OCI-LY3 (cell line): Measurements from ENCODE around the gene PLD3.

Experiments
- CTCF ChIP-seq: fragments of 200-600, 300-600 bp; sonication (generic); IDR thresholded peaks from 2 replicates; pipeline ENCODE4 v1.5.1; 2014; ENCODE audit warnings: antibody characterized with exemption, low read length, low read depth
- EZH2phosphoT487 ChIP-seq: fragments of 200-600 bp; shearing (Covaris generic); IDR thresholded peaks from 2 replicates; pipeline ENCODE4 v1.6.1; 2018; ENCODE audit warnings: antibody characterized with exemption, mixed run types, low read depth

DNA sequence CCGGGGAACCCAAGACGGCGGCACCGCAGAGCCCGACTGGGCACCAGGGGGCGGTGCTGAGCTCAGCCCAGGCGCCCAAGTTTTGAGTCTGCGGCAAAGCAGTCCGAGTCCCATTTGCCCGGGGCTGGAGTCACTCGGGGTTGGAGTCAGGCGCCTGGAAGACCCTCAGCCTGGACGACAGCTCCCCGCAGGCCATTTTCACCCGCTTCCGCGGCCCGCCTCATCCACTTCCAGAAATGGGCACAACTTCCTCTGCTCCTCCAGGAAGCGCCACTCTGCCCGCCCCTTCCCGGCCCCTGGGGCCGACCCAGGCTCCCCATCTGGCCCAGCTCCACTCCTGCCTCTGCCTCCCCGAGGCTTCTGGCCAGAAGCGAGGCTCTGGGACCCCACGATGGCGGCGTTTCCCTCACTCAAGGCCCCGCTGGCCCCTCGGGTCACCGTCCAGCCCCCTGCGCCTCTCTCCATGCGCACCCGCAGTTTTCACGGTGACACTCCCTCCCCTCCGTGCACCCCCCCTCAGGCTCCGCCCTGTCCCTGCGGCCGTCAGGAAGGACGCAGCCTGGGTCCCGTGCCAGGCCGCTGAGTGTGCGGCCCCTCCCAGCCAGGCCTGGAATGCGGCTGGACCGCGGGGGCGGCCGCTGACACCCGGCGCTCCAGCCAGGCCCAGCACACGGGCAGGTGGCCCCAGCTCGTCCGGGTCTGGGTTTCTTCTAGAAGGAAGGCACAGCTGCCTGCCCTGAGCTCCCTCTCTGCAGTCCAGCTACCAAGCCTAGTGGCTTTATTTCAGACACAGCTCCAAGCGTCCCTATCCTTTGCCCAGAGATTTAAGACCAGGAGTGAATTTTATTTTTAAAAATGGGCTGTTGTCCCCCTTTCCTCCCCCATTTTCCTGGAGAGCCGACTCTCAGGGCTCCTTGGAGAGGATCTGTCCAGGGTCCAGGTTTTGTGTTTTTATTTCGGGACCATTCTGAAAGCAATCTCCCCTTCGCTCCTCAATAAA is 72.6 kb downstream of the PLD3 start:
- TF ChIP-seq CTCF (peak; percentile 97), EZH2phosphoT487 (no peak)
